Naive thymus-derived CD4-positive, alpha-beta T cell (primary cell): ENCODE data around the gene FYN. TPM values are rescaled to one million over a fixed set of nuclear protein-coding genes. Genes with fewer than 3 reads are reported as not detected.
A peak's percentile ranks its signal among the peaks of the same experiment; 100 is the strongest.

Source experiments
- ATAC-seq: fragments of 150-1000 bp; cut with Tn5 transposase; 2 replicates; pipeline ENCODE4 v1.10.0; 2021; ENCODE audit warnings: mild to moderate bottlenecking, moderate library complexity
- CTCF ChIA-PET: fragments of 350-600 bp; sonication (Branson Sonifier 250); formaldehyde crosslinking; loops from one replicate; lab custom pipeline; 2021; ENCODE audit warnings: antibody characterized with exemption; lab: Charles Lee
- POLR2A ChIA-PET: fragments of 350-600 bp; sonication (Branson Sonifier 250); formaldehyde crosslinking; loops from one replicate; lab custom pipeline; 2021; ENCODE audit warnings: antibody characterized with exemption, inconsistent platforms; lab: Charles Lee
- DNase-seq, 9 donors: peaks; one replicate each; pipeline versions ENCODE4 v3.0.0 to v3.0.0-alpha.2; 2020 to 2022; ENCODE audit warnings: mixed read lengths in 1 of 9
- H3K27ac ChIP-seq: one replicate; pipeline ENCODE4 v1.7.0; 2013; ENCODE audit warnings: mild to moderate bottlenecking, low read depth, low read length, moderate library complexity
- H3K27me3 ChIP-seq, 2 donors: one replicate each; pipeline ENCODE4 v1.7.0; 2013; ENCODE audit warnings: low read length in 2 of 2, mild to moderate bottlenecking in 2 of 2, moderate library complexity in 2 of 2; ENCODE audit not compliant: control insufficient read depth in 2 of 2, insufficient read depth in 2 of 2
- H3K36me3 ChIP-seq, 3 experiments: 1 replicate in 2 of 3; 2 replicates in 1 of 3; pipeline ENCODE4 v1.7.0; 2013; ENCODE audit warnings: low read length in 3 of 3, mild to moderate bottlenecking in 3 of 3, moderate library complexity in 1 of 3; ENCODE audit not compliant: insufficient read depth in 3 of 3, control insufficient read depth in 2 of 3
- H3K4me1 ChIP-seq, 2 donors: one replicate each; pipeline ENCODE4 v1.7.0; 2013; ENCODE audit warnings: low read length in 2 of 2, mild to moderate bottlenecking in 2 of 2, moderate library complexity in 1 of 2; ENCODE audit not compliant: control insufficient read depth in 2 of 2, insufficient read depth in 2 of 2
- H3K4me3 ChIP-seq: 2 replicates; pipeline ENCODE4 v1.7.0; 2013; ENCODE audit warnings: mild to moderate bottlenecking, low read length
- H3K9me3 ChIP-seq, 3 experiments: 1 replicate in 2 of 3; 2 replicates in 1 of 3; pipeline ENCODE4 v1.7.0; 2013; ENCODE audit warnings: low read length in 3 of 3; ENCODE audit not compliant: control insufficient read depth in 2 of 3
- H3K27ac Mint-ChIP-seq, 9 donors: one replicate each; pipeline ENCODE4 v1.8.0; 2020 to 2022; ENCODE audit warnings: mixed read lengths in 9 of 9, mild to moderate bottlenecking in 8 of 9, moderate library complexity in 5 of 9, inconsistent platforms in 2 of 9
- H3K27me3 Mint-ChIP-seq, 5 donors: one replicate each; pipeline ENCODE4 v1.8.0; 2021 to 2022; ENCODE audit warnings: mixed read lengths in 5 of 5, mild to moderate bottlenecking in 1 of 5
- H3K36me3 Mint-ChIP-seq, 5 donors: one replicate each; pipeline ENCODE4 v1.8.0; 2020 to 2022; ENCODE audit warnings: mixed read lengths in 5 of 5, mild to moderate bottlenecking in 3 of 5, inconsistent platforms in 1 of 5
- H3K4me1 Mint-ChIP-seq, 7 donors: one replicate each; pipeline ENCODE4 v1.8.0; 2020 to 2022; ENCODE audit warnings: mixed read lengths in 7 of 7, mild to moderate bottlenecking in 3 of 7, inconsistent platforms in 1 of 7
- H3K4me3 Mint-ChIP-seq, 10 donors: one replicate each; pipeline ENCODE4 v1.8.0; 2020 to 2022; ENCODE audit warnings: mild to moderate bottlenecking in 10 of 10, mixed read lengths in 10 of 10, moderate library complexity in 6 of 10, inconsistent platforms in 2 of 10
- H3K9me3 Mint-ChIP-seq, 11 donors: one replicate each; pipeline ENCODE4 v1.8.0; 2020 to 2022; ENCODE audit warnings: mixed read lengths in 11 of 11, mild to moderate bottlenecking in 4 of 11, inconsistent platforms in 1 of 11, moderate library complexity in 1 of 11
- intact Hi-C, 2 donors: fragments of 100-400 bp; cut with micrococcal nuclease; formaldehyde crosslinking; loops; one replicate each; pipeline ENCODE4 v1.15.1; 2023
- polyA plus RNA-seq, 2 donors: library from polyadenylated mRNA; unstranded; fragments of 300-500 nt; fragmentation: Illumina TruSeq; gene quantifications; one replicate each; pipeline ENCODE4 v1.2.3, GENCODE V29; 2021
- total RNA-seq, 6 experiments: library from RNA in 5 of 6; stranded (reverse) in 5 of 6; gene quantifications; 1 replicate in 5 of 6; 2 replicates in 1 of 6; pipeline ENCODE4 v1.2.3 and lab custom pipeline; 2021 to 2026

FYN gene
- total and polyA plus RNA-seq, 7 experiments from 2014 or later, result 200 to 720 (median 430) TPM

DNA sequence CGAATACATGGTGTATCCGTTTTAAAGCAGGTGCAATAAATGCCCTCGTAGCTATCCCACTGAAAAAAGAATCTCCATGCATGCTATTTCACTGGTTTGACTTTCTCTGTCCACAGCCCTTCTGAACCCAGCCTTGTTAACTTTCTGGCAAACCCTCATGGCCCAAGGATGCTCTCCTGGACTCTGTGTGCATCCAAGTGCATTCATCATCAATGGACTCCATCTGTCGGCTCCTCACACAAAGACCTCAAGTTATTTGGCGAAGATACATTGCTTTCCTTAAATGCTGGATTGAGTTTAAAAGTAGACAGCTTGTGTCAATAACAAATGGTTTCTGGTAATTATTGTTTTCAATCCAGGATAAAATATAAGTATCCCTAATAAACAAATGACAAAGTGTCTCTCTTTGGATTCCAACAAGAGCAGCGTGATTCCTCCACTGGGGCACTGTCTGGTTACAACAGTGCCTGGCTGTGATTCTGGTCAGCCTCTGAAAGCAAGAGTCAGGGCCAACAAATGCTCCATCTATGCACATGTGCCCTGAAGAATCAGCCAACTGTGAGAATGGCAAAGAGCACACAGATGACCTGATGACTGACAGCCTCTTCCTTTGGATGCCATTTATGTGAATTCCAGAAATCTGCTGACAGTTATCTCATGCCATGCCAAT, 55.7 kb downstream of the FYN start:
- Mint-ChIP-seq H3K36me3 (peaks cover 17 to 36% (median 24%) of the 10 kb centered on the region in 5 donors), H3K27ac (peak overlapping the region in 7 of 9 donors; percentile 0 to 90 (median 71)), H3K27me3 (no peaks in the 10 kb centered on the region), H3K4me3 (peak overlapping the region in 3 of 10 donors; percentile 1 to 62 (median 14)), H3K4me1 (peaks cover 32 to 85% (median 79%) of the 10 kb centered on the region in 7 donors), H3K9me3 (no peaks in the 10 kb centered on the region)
- no peaks in the 10 kb centered on the region for H3K9me3 ChIP-seq
- DNase-seq (no peak), ATAC-seq (no peak)
- no peak overlapping the region for H3K27ac ChIP-seq
- ChIA-PET POLR2A (interaction anchor here (0.7 to 1.9 kb wide), 7 partner anchors 14 to 175 kb away, joined by 3 to 4 read pairs (median 3); no protein-coding TSS in a partner anchor), CTCF (interaction anchor here (1.2 to 1.4 kb wide), 2 partner anchors 10 to 58 kb away, joined by 3 to 7 read pairs; no protein-coding TSS in a partner anchor)
- intact Hi-C loops, result loop anchor here (2.0 kb wide), 2 partner anchors 13 to 15 kb away; no protein-coding TSS in a partner anchor
- peaks cover 44 to 46% of the 10 kb centered on the region in 2 donors for H3K4me1 ChIP-seq
- no peaks in the 10 kb centered on the region for H3K27me3 ChIP-seq
- H3K4me3 ChIP-seq, result no peak overlapping the region
- H3K36me3 ChIP-seq, result peaks cover 0 to 4% (median 0%) of the 10 kb centered on the region in 3 experiments

GRCh38 chr6:111813677-111814310, 59.5 kb downstream of the FYN start:
- Mint-ChIP-seq H3K27me3 (no peaks in the 10 kb centered on the region), H3K9me3 (no peaks in the 10 kb centered on the region), H3K4me1 (peaks cover 45 to 91% (median 88%) of the 10 kb centered on the region in 7 donors), H3K36me3 (peaks cover 11 to 41% (median 23%) of the 10 kb centered on the region in 5 donors), H3K4me3 (peak overlapping the region in 8 of 10 donors; percentile 16 to 81 (median 52)), H3K27ac (peak overlapping the region; percentile 66 to 97 (median 86))
- intact Hi-C loops, result loop anchor here in 1 of 2 donors (1.0 to 2.0 kb wide), 3 partner anchors 9 to 19 kb away; no protein-coding TSS in a partner anchor
- Histone ChIP-seq H3K4me1 (peaks cover 71 to 77% of the 10 kb centered on the region in 2 donors), H3K36me3 (peaks cover 0 to 4% (median 0%) of the 10 kb centered on the region in 3 experiments), H3K4me3 (no peak overlapping the region), H3K27ac (peak overlapping the region; percentile 26), H3K27me3 (no peaks in the 10 kb centered on the region), H3K9me3 (no peaks in the 10 kb centered on the region)
- ChIA-PET CTCF (interaction anchor here (0.8 to 1.0 kb wide), 2 partner anchors 164 to 229 kb away, joined by 3 to 5 read pairs; no protein-coding TSS in a partner anchor), POLR2A (interaction anchor here (0.5 to 1.4 kb wide), 5 partner anchors 15 to 85 kb away, joined by 3 to 4 read pairs (median 3); no protein-coding TSS in a partner anchor)
- ATAC-seq (peak; percentile 26), DNase-seq (peak in 1 of 9 donors; percentile 29)

DNA sequence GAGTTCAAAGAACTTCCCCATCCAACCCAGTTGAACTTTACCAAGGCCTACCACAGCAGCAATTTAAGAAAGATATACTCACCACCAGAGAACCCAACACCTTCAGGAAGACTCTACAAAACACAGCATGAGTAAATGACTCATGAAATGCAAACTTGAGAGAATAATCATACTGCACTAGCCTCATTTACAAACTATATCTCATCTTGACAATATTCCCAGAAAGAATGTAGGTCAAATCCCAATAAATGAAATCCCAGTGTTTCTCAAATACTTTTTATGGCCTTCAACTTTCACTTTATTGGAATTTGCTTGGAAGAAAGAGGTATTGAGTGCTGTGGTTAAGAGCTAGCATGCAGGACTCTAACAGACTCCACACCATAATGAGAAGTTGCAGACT, 60.0 kb downstream of the FYN start:
- Mint-ChIP-seq H3K27ac (peak overlapping the region; percentile 66 to 97 (median 86)), H3K9me3 (no peaks in the 10 kb centered on the region), H3K27me3 (no peaks in the 10 kb centered on the region), H3K4me1 (peaks cover 44 to 91% (median 88%) of the 10 kb centered on the region in 7 donors), H3K4me3 (peak overlapping the region in 9 of 10 donors; percentile 14 to 81 (median 52)), H3K36me3 (peaks cover 10 to 40% (median 19%) of the 10 kb centered on the region in 5 donors)
- H3K4me1 ChIP-seq, result peaks cover 71 to 77% of the 10 kb centered on the region in 2 donors
- no peak for DNase-seq
- H3K27me3 ChIP-seq, result no peaks in the 10 kb centered on the region
- H3K4me3 ChIP-seq, result no peak overlapping the region
- intact Hi-C loops, result loop anchor here in 1 of 2 donors (1.0 to 2.0 kb wide), 3 partner anchors 9 to 18 kb away; no protein-coding TSS in a partner anchor
- peaks cover 0 to under 1% (median 0%) of the 10 kb centered on the region in 3 experiments for H3K36me3 ChIP-seq
- CTCF ChIA-PET, result interaction anchor here (0.5 to 1.0 kb wide), 3 partner anchors 143 to 230 kb away, joined by 3 to 5 read pairs (median 5); no protein-coding TSS in a partner anchor
- POLR2A ChIA-PET, result interaction anchor here (0.5 to 1.4 kb wide), 4 partner anchors 16 to 84 kb away, joined by 3 to 4 read pairs (median 4); no protein-coding TSS in a partner anchor
- peak overlapping the region; percentile 26 for H3K27ac ChIP-seq
- no peak for ATAC-seq
- H3K9me3 ChIP-seq, result no peaks in the 10 kb centered on the region

DNA sequence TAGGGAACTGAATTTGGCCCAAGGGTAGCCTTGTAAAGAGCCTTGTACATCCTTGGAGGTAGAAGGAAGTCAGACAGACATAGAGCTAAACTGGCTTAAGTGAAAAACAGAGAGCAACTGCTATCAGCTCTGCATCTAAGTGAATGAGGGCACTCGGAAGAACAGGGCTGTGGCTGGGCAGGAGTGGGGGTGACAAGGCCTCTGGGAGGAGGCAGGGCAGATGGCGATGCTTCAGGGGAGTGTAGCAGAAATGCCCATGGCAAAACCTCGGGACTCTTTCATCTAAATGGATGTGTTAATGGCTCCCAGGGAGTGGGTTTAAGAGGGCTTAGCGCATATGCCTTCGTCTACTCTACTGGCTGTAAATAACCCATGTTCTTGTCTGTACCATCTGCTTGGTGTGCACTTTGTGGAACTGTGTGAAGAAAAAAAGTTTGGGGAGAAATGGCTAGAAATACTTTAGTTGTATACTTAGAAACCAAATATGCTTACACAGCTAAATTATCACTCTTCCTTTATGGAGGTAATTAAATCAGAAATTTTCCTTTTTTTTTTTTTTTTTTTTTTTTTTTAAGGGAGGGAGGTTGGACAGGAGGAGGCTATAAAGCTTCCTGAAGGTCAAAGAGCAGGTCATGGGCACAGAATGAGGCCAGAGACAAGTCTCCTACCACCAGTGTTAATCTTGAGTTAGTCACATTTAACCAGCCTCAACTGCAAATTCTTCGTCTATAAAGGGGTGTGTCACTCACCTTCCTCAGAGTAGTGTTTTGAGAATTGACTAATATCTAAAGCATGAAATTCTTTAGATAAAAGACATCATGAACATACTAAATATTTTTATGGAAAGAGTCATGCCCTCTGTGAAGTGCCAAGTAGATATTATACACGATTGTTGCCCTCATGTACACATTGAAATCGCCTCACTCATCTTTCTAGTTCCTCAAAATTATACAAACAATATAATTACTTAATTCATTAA, 60.9 kb downstream of the FYN start:
- H3K4me3 Mint-ChIP-seq, result peak overlapping the region; percentile 8 to 81 (median 70)
- Histone ChIP-seq H3K4me3 (no peak overlapping the region), H3K27ac (peak overlapping the region; percentile 66), H3K4me1 (peaks cover 72% of the 10 kb centered on the region in 2 donors), H3K36me3 (no peaks in the 10 kb centered on the region), H3K27me3 (no peaks in the 10 kb centered on the region), H3K9me3 (no peaks in the 10 kb centered on the region)
- peaks cover 10 to 34% (median 20%) of the 10 kb centered on the region in 5 donors for H3K36me3 Mint-ChIP-seq
- CTCF ChIA-PET, result no interaction called here
- no peaks in the 10 kb centered on the region for H3K27me3 Mint-ChIP-seq
- intact Hi-C loops, result loop anchor here in 1 of 2 donors (1.0 to 2.0 kb wide), 3 partner anchors 8 to 18 kb away; no protein-coding TSS in a partner anchor
- peaks cover 47 to 91% (median 86%) of the 10 kb centered on the region in 7 donors for H3K4me1 Mint-ChIP-seq
- POLR2A ChIA-PET, result interaction anchor here (0.6 to 1.0 kb wide), 2 partner anchors 12 to 67 kb away, joined by 3 to 4 read pairs; no protein-coding TSS in a partner anchor
- peak in 2 of 9 donors; percentile 21 to 23 for DNase-seq
- H3K27ac Mint-ChIP-seq, result peak overlapping the region; percentile 83 to 97 (median 88)
- no peaks in the 10 kb centered on the region for H3K9me3 Mint-ChIP-seq
- ATAC-seq, result peak; percentile 38

DNA sequence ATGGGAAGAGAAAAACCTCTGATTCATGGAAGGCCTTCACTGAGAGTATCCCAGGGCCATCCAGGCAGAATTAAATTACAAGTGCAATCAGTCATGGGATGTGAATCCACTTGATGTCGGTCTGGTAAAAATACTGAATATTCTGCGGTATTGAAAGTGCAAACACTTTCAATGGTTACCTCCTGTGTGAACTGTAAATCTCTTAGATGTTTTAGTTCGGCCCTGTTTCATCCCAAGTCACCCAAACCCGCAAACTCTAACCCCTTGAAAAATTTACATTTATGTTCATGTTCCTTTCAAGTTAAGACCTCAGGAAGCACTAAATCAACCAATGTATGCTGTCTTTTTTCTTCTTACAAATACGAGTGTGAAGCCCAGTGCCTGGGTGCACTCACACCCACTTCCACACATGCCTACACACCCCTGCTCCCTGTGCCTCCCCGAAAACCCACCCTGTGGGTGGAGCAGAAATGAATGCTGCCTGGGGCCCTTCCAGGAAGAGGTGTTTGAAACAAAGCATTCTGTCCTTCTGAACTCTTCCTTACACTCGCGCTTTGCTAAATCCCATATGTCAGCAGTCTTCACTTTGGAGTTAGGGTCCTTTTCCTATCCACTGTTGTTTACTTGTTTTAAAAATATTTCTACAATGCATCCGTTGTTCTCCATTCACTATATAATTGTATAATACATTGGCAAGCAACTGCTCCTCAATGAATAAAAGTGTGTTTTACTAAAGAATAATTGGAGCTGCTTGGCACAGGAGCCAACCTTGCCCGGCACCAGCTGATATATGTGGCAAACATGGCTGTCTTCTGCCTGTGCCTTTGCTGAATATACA, 62.7 kb downstream of the FYN start:
- H3K27ac Mint-ChIP-seq, result peak overlapping the region; percentile 83 to 97 (median 88)
- no peaks in the 10 kb centered on the region for H3K27me3 ChIP-seq
- ChIA-PET CTCF (interaction anchor here (1.2 to 1.6 kb wide), 2 partner anchors 11 to 66 kb away, joined by 3 to 6 read pairs; no protein-coding TSS in a partner anchor), POLR2A (interaction anchor here (1.8 kb wide), 1 partner anchor 14 kb away, joined by 3 read pairs; no protein-coding TSS in a partner anchor)
- peaks cover 10 to 34% (median 20%) of the 10 kb centered on the region in 5 donors for H3K36me3 Mint-ChIP-seq
- peak in 6 of 9 donors; percentile 27 to 62 (median 48) for DNase-seq
- intact Hi-C loops, result loop anchor here (1.0 to 2.0 kb wide), 4 partner anchors 9 to 36 kb away; no protein-coding TSS in a partner anchor
- H3K4me3 ChIP-seq, result peak overlapping the region; percentile 10
- no peaks in the 10 kb centered on the region for H3K36me3 ChIP-seq
- H3K27ac ChIP-seq, result peak overlapping the region; percentile 66
- peak; percentile 53 for ATAC-seq
- peaks cover 0 to under 1% (median 0%) of the 10 kb centered on the region in 11 donors for H3K9me3 Mint-ChIP-seq
- H3K4me1 Mint-ChIP-seq, result peaks cover 58 to 95% (median 92%) of the 10 kb centered on the region in 7 donors
- H3K4me1 ChIP-seq, result peaks cover 81 to 86% of the 10 kb centered on the region in 2 donors
- peak overlapping the region; percentile 54 to 81 (median 72) for H3K4me3 Mint-ChIP-seq
- H3K9me3 ChIP-seq, result no peaks in the 10 kb centered on the region
- H3K27me3 Mint-ChIP-seq, result no peaks in the 10 kb centered on the region
